Kidney epithelial cell (primary cell): ENCODE data around the gene ZNF180. TPM values are rescaled to one million over a fixed set of nuclear protein-coding genes. Genes with fewer than 3 reads are reported as not detected.
"Not testable (repeated sequence)": the region's sequence is repeated elsewhere in the genome, so short reads cannot be mapped to it uniquely, and the experiment has no call there.

Experiments used
- DNase-seq: peaks from one replicate; pipeline ENCODE4 v3.0.0-alpha.2; 2010; ENCODE audit warnings: low read depth
- H3K27me3 ChIP-seq: 2 replicates; pipeline ENCODE4 v1.6.0; 2011; ENCODE audit warnings: low read length; ENCODE audit not compliant: control insufficient read depth, insufficient read depth
- H3K36me3 ChIP-seq: 2 replicates; pipeline ENCODE4 v1.5.1; 2011; ENCODE audit warnings: low read length; ENCODE audit not compliant: control insufficient read depth, insufficient read depth
- H3K4me3 ChIP-seq: 2 replicates; pipeline ENCODE4 v1.5.1; 2011; ENCODE audit warnings: low read depth, mild to moderate bottlenecking, control low read depth, low read length
- CTCF ChIP-seq: IDR thresholded peaks from 2 replicates; pipeline ENCODE4 v1.5.1; 2011; ENCODE audit warnings: mild to moderate bottlenecking, moderate library complexity, low read length, control low read depth, inconsistent platforms; ENCODE audit not compliant: insufficient read depth, poor library complexity, severe bottlenecking
- total RNA-seq: library from RNA; depleted of rRNA; stranded (reverse); fragments of >200 nt; gene quantifications from 2 replicates; pipeline ENCODE4 v1.2.3, GENCODE V29; 2015

ZNF180 gene
- total RNA-seq, 1 donor from 2014 or later = 16.6 TPM

- Histone ChIP-seq H3K27me3 (no peaks in the 10 kb centered on the region), H3K36me3 (no peaks in the 10 kb centered on the region), H3K4me3 (no peak overlapping the region)
- no peak for DNase-seq
- no peak for TF ChIP-seq CTCF
These were observed 40.4 kb upstream of the ZNF180 start for GRCh38 chr19:44540736-44541135.

DNA sequence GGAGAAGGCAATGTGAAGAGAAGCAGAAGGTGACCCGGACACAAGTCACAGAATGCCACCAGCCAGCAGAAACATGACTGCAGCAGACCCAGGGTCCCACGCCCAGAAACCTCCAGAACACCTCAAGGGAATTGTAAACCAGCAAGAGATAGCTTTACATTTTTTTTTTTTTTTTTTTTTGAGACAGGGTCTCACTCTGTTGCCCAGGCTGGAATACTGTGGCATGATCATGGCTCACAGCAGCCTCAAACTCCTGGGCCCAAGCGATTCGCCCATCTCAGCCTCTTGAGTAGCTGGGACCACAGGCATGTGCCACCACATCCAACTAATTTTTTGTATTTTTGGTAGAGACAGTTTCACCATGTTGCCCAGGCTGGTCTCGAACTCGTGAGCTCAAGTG lies 39.7 kb upstream of the ZNF180 start:
- Histone ChIP-seq H3K4me3 (no peak overlapping the region), H3K27me3 (no peaks in the 10 kb centered on the region), H3K36me3 (no peaks in the 10 kb centered on the region)
- TF ChIP-seq CTCF = no peak
- no peak for DNase-seq

- H3K4me3 ChIP-seq = no peak overlapping the region
- TF ChIP-seq CTCF = no peak
- H3K36me3 ChIP-seq = no peaks in the 10 kb centered on the region
- no peak for DNase-seq
- H3K27me3 ChIP-seq = no peaks in the 10 kb centered on the region
These were observed 39.0 kb upstream of the ZNF180 start for GRCh38 chr19:44539236-44539826.

GRCh38 chr19:44535361-44535760 lies 35.0 kb upstream of the ZNF180 start:
- not testable (repeated sequence) for H3K36me3 ChIP-seq, H3K27me3 ChIP-seq, H3K4me3 ChIP-seq, DNase-seq

DNA sequence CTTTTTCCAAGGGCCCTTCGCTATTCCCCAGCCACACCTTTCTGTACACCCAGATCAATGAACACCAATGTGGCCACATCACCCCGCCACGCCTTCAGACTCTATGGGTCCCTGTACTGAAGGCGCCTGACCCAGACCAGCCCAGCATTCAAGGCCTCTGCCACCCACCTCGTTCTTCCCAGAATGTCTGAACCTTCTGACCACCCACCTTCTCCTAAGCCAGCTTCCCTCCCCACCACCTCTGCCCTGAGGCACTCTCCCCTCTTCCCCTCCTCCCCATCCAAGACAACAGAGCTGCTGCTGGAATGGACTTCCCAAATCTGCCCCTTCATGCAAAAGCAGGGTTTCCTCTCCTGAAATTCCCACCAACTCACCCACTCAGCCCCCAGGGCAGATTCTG lies 32.5 kb upstream of the ZNF180 start:
- Histone ChIP-seq H3K4me3 (no peak overlapping the region), H3K27me3 (peaks cover 2% of the 10 kb centered on the region), H3K36me3 (no peaks in the 10 kb centered on the region)
- DNase-seq = no peak
- TF ChIP-seq CTCF = no peak

DNA sequence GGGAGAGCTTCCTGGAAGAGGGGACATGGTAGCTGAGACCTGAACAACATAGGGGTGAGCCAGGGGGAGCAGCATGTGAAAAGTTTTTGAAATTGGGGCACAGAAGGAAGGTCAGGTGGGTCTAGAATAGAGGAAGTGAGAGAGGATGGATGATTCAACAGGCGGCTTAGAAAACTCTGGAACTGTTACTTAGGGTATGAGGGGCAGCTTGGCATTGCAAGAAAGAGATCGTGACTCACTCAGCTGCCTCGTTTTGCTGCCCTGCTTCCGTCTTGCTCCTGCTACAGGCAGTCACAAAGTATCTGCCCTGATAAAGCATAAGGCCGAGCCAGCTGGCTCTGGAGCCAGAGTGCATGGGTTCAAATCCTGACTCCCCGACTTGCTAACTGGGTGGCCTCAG lies 30.5 kb upstream of the ZNF180 start:
- Histone ChIP-seq H3K36me3 (no peaks in the 10 kb centered on the region), H3K27me3 (peaks cover 2% of the 10 kb centered on the region), H3K4me3 (no peak overlapping the region)
- no peak for DNase-seq
- TF ChIP-seq CTCF = no peak
